ENCODE results near the gene PLEKHA6. TPM values are rescaled to one million over a fixed set of nuclear protein-coding genes. Genes with fewer than 3 reads are reported as not detected.

The PLEKHA6 gene
- total and polyA plus RNA-seq, 3 donors from 2014 or later = 5.9 to 14.7 (median 10.0) TPM

DNA sequence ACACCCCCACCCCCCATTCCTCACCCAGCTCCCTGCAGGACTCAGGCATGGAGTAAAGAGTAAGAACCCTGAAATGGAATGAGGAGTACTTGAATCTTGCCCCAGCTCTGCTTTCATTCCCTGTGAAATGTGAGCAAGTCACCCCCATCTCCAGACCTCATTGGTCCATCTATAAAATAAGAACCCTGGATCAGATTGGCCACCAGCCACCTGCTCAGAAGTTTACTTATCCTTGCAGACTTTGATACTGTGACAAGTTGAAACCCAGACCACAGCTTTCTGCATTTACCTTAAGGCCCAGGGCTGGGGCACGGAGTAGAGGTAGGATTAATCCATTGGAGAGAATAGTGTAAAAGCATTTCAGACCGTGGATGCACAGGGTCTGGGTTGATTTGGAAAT, 165.6 kb downstream of the PLEKHA6 start:
- TF ChIP-seq, protein P1, sequence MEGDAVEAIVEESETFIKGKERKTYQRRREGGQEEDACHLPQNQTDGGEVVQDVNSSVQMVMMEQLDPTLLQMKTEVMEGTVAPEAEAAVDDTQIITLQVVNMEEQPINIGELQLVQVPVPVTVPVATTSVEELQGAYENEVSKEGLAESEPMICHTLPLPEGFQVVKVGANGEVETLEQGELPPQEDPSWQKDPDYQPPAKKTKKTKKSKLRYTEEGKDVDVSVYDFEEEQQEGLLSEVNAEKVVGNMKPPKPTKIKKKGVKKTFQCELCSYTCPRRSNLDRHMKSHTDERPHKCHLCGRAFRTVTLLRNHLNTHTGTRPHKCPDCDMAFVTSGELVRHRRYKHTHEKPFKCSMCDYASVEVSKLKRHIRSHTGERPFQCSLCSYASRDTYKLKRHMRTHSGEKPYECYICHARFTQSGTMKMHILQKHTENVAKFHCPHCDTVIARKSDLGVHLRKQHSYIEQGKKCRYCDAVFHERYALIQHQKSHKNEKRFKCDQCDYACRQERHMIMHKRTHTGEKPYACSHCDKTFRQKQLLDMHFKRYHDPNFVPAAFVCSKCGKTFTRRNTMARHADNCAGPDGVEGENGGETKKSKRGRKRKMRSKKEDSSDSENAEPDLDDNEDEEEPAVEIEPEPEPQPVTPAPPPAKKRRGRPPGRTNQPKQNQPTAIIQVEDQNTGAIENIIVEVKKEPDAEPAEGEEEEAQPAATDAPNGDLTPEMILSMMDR (IDR thresholded peaks at IDR 0.05) = no peak
- no peak for TF ChIP-seq POLR2A (IDR thresholded peaks at IDR 0.05)
- H3K4me3 ChIP-seq = no peak overlapping the region
- no peak overlapping the region for H3K27ac ChIP-seq
- no peaks in the 10 kb centered on the region for H3K36me3 ChIP-seq (ENCODE audit: low read depth, missing control alignments)
- H3K9me3 ChIP-seq = no peaks in the 10 kb centered on the region
- intact Hi-C loops (cut with DNase I; ENCODE audit: low total_unique reads) = no loop called here
- DNase-seq = no peak
- H3K4me1 ChIP-seq = peaks cover 7% of the 10 kb centered on the region
- 68 to 89% methylated on average over 2 of the region's 2 CpGs for WGBS, 2 donors
- no peaks in the 10 kb centered on the region for H3K27me3 ChIP-seq

DNA sequence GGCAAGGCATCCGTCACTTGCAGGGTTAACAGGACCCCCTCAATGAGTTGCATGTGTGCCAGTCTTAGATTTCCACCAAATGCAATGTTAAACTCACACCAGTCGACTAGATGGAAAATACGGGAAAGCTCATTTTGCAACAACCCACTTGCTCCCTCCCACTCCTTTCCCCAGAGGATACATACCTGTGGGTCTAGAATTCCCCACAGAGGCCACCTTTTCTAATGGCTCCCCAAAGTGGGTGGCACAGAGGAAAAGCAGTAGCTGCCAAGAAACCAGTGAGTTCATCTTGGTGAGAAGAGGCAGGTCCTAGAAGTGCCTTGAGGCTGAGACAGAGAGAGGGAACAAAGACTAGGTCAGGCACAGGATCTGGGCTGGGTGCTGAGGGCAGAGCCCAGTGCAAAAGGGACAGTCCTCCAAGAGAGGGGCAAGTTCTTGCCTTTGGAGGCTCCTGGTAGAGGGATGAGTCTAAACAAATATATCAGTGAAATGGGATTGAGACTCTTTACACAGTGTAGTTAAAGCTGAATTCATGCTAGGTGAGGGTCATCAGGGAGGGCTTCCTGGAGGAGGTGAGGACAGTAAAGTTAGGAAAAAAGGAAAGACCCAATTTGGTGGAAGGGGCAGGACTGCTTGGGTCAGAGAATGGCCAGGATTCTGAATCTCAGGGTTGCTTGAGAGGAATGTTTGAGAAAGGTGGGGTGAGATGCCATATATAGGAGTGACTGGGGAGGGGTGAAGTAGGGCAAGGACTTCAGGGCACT, 167.0 kb downstream of the PLEKHA6 start:
- Histone ChIP-seq H3K27ac (no peak overlapping the region), H3K36me3 (ENCODE audit: low read depth, missing control alignments) (no peaks in the 10 kb centered on the region), H3K4me3 (no peak overlapping the region), H3K4me1 (no peaks in the 10 kb centered on the region), H3K9me3 (no peaks in the 10 kb centered on the region), H3K27me3 (no peaks in the 10 kb centered on the region)
- 91 to 92% methylated on average over 3 of the region's 3 CpGs for WGBS, 2 donors
- TF ChIP-seq, protein P1 (IDR thresholded peaks at IDR 0.05) = no peak
- TF ChIP-seq POLR2A (IDR thresholded peaks at IDR 0.05) = no peak
- intact Hi-C loops (cut with DNase I; ENCODE audit: low total_unique reads) = no loop called here
- no peak for DNase-seq

DNA sequence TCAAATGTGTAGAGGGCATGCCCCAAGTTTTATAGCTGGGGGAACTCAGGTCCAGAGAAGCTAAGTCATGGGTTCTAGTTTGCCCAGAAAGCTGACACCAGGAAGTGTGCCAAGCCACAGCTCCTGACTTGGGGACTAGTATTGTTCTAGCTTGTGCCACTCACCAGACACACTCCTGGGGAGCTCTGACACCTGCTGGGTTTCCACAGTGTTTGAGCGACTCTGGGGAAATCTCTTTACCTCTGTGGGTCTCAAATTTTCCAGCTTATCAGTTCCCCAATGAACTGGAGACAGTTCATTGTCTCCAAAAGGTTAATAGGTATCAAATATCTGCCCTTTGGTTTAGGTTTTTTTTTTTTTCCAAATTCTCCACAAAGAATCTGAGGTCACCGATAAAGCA, 167.7 kb downstream of the PLEKHA6 start:
- H3K27me3 ChIP-seq = no peaks in the 10 kb centered on the region
- no peaks in the 10 kb centered on the region for H3K36me3 ChIP-seq (ENCODE audit: low read depth, missing control alignments)
- WGBS, 2 donors = 86 to 95% methylated on average over 2 of the region's 2 CpGs

DNA sequence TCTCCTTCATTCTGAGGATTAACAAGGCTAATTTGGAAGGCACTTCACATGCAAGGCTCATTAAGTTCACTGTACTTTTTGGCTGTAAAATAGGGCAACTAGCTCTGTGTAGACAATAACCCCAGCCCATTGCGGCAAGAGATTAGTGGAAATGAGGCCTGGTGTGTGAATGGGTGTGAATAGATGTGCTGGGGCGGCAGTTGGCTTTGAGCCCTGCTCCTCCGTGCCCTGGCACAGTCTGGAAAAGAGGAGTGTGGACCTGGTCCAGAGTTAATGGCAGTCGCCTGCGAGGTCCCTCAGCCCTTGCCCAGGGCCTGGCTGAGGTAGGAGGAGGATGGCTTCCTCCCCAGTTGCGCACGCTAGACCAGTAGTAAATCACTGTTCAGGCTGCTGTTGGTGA, 168.3 kb downstream of the PLEKHA6 start:
- H3K27me3 ChIP-seq = no peaks in the 10 kb centered on the region
- no peaks in the 10 kb centered on the region for H3K9me3 ChIP-seq
- WGBS, 2 donors = 73 to 79% methylated on average over 7 of the region's 7 CpGs
- H3K4me3 ChIP-seq = no peak overlapping the region
- intact Hi-C loops (cut with DNase I; ENCODE audit: low total_unique reads) = no loop called here
- no peak for TF ChIP-seq POLR2A (IDR thresholded peaks at IDR 0.05)
- TF ChIP-seq, protein P1 (IDR thresholded peaks at IDR 0.05) = no peak
- H3K36me3 ChIP-seq (ENCODE audit: low read depth, missing control alignments) = no peaks in the 10 kb centered on the region
- DNase-seq = no peak
- H3K4me1 ChIP-seq = no peaks in the 10 kb centered on the region
- no peak overlapping the region for H3K27ac ChIP-seq

More for the DNA sequence above, 167.7 kb downstream of the PLEKHA6 start:
- Histone ChIP-seq H3K27ac (no peak overlapping the region), H3K4me3 (no peak overlapping the region), H3K9me3 (no peaks in the 10 kb centered on the region), H3K4me1 (no peaks in the 10 kb centered on the region)
- no peak for DNase-seq
- TF ChIP-seq, protein P1 (IDR thresholded peaks at IDR 0.05) = no peak
- no peak for TF ChIP-seq POLR2A (IDR thresholded peaks at IDR 0.05)
- intact Hi-C loops (cut with DNase I; ENCODE audit: low total_unique reads) = no loop called here

Data from testis (tissue), 3 donors.